Omental fat pad (tissue), 4 donors: ENCODE results near the gene ARID3B. TPM values are rescaled to one million over a fixed set of nuclear protein-coding genes. Genes with fewer than 3 reads are reported as not detected.

Experiments used
- ATAC-seq: fragments of 150-250 bp; one replicate; pipeline ENCODE4 v1.9.1; 2016; ENCODE audit warnings: mild to moderate bottlenecking, moderate library complexity; ENCODE audit not compliant: low FRiP score
- DNase-seq: peaks from one replicate; pipeline ENCODE4 v3.0.0-alpha.2; 2019; ENCODE audit warnings: low spot score
- CTCF ChIP-seq, 3 donors: fragments of 450-650 bp; IDR thresholded peaks; one replicate each; pipeline ENCODE4 v1.5.1; 2016 to 2017; ENCODE audit warnings: antibody characterized with exemption in 3 of 3, mild to moderate bottlenecking in 3 of 3, moderate library complexity in 2 of 3
- total RNA-seq, 4 donors: library from RNA; depleted of rRNA; stranded (reverse); fragments of >200 nt; gene quantifications; one replicate each; pipeline ENCODE4 v1.1.0, GENCODE V29; 2016

Gene ARID3B
- total RNA-seq, 4 donors from 2014 or later: 2.2 to 16.9 (median 4.3) TPM

- no peak for TF ChIP-seq CTCF (IDR thresholded peaks at IDR 0.05)
- DNase-seq (no peak), ATAC-seq (no peak)
Measured at GRCh38 chr15:74542166-74543042, 1.4 kb downstream of the ARID3B start.

GRCh38 chr15:74543043-74543422, 2.0 kb downstream of the ARID3B start:
- DNase-seq: no peak
- ATAC-seq: no peak
- no peak for TF ChIP-seq CTCF (IDR thresholded peaks at IDR 0.05)

- DNase-seq (no peak), ATAC-seq (no peak)
- no peak for TF ChIP-seq CTCF (IDR thresholded peaks at IDR 0.05)
Measured at GRCh38 chr15:74543583-74543982, 2.6 kb downstream of the ARID3B start.

GRCh38 chr15:74545086-74545485, 4.1 kb downstream of the ARID3B start:
- DNase-seq (no peak), ATAC-seq (no peak)
- TF ChIP-seq CTCF (IDR thresholded peaks at IDR 0.05): no peak

- ATAC-seq: peak; percentile 96
- no peak for TF ChIP-seq CTCF (IDR thresholded peaks at IDR 0.05)
- peak; percentile 99 for DNase-seq
Measured at GRCh38 chr15:74545776-74546656, 5.0 kb downstream of the ARID3B start.

- ATAC-seq (no peak), DNase-seq (no peak)
- TF ChIP-seq CTCF (IDR thresholded peaks at IDR 0.05): no peak
Measured at GRCh38 chr15:74547616-74548015, 6.6 kb downstream of the ARID3B start.
